GM23338 (cell line): Measurements from ENCODE around the gene ULBP1.

Source experiments
- CTCF ChIP-seq, 2 experiments: fragments of 200-600 bp in 1 of 2; sonication (generic) in 1 of 2; conservative IDR thresholded peaks; 2 replicates each; pipeline versions ENCODE4 v1.5.1 to v1.6.1; 2016 to 2017; ENCODE audit warnings: antibody characterized with exemption in 2 of 2, low read depth in 2 of 2, mild to moderate bottlenecking in 2 of 2, moderate library complexity in 1 of 2
- EZH2 ChIP-seq: fragments of 200-600 bp; sonication (generic); IDR thresholded peaks from one replicate; pipeline ENCODE4 v1.8.0; 2017; ENCODE audit warnings: antibody characterized with exemption, mild to moderate bottlenecking, low read depth; ENCODE audit not compliant: unreplicated experiment
- EZH2phosphoT487 ChIP-seq: fragments of 200-600 bp; sonication (generic); IDR thresholded peaks from one replicate; pipeline ENCODE4 v1.8.1; 2018; ENCODE audit warnings: antibody characterized with exemption; ENCODE audit not compliant: unreplicated experiment

GRCh38 chr6:149967591-149967990 lies 3.8 kb downstream of the ULBP1 start:
- TF ChIP-seq CTCF (conservative IDR thresholded peaks at IDR 0.05; ENCODE audit: low read depth in 2 of 2) = no peak
- TF ChIP-seq EZH2phosphoT487 = no peak
- TF ChIP-seq EZH2 = no peak
